Measurements from ENCODE around the gene SOX12.
"Not testable (repeated sequence)": the region's sequence is repeated elsewhere in the genome, so short reads cannot be mapped to it uniquely, and the experiment has no call there.

SOX12 gene

GRCh38 chr20:328027-328974, 2.9 kb downstream of the SOX12 start:
- TF ChIP-seq CTCF (IDR thresholded peaks at IDR 0.05; ENCODE audit: borderline replicate concordance, control extremely low read depth, extremely low read depth, insufficient read depth, missing control alignments) = no peak
- in situ Hi-C loops (cut with MboI; ENCODE audit: low sequenced_read_pairs, unreplicated experiment) = no loop called here
- DNase-seq (ENCODE audit: low spot score) = no peak

- TF ChIP-seq CTCF (IDR thresholded peaks at IDR 0.05; ENCODE audit: borderline replicate concordance, control extremely low read depth, extremely low read depth, insufficient read depth, missing control alignments) = no peak
- DNase-seq (ENCODE audit: low spot score) = no peak
- in situ Hi-C loops (cut with MboI; ENCODE audit: low sequenced_read_pairs, unreplicated experiment) = no loop called here
Observed at GRCh38 chr20:328975-329695, 3.8 kb downstream of the SOX12 start.

- in situ Hi-C loops (cut with MboI; ENCODE audit: low sequenced_read_pairs, unreplicated experiment) = no loop called here
- no peak for DNase-seq (ENCODE audit: low spot score)
- no peak for TF ChIP-seq CTCF (IDR thresholded peaks at IDR 0.05; ENCODE audit: borderline replicate concordance, control extremely low read depth, extremely low read depth, insufficient read depth, missing control alignments)
Observed at GRCh38 chr20:329851-330232, 4.5 kb downstream of the SOX12 start.

GRCh38 chr20:330233-331149, 5.1 kb downstream of the SOX12 start:
- in situ Hi-C loops (cut with MboI; ENCODE audit: low sequenced_read_pairs, unreplicated experiment) = no loop called here
- peak; percentile 72 for TF ChIP-seq CTCF (IDR thresholded peaks at IDR 0.05; ENCODE audit: borderline replicate concordance, control extremely low read depth, extremely low read depth, insufficient read depth, missing control alignments)
- DNase-seq (ENCODE audit: low spot score) = peak; percentile 81

GRCh38 chr20:334578-334977, 9.2 kb downstream of the SOX12 start:
- no peak for DNase-seq (ENCODE audit: low spot score)
- no peak for TF ChIP-seq CTCF (IDR thresholded peaks at IDR 0.05; ENCODE audit: borderline replicate concordance, control extremely low read depth, extremely low read depth, insufficient read depth, missing control alignments)
- in situ Hi-C loops (cut with MboI; ENCODE audit: low sequenced_read_pairs, unreplicated experiment) = no loop called here

- in situ Hi-C loops (cut with MboI; ENCODE audit: low sequenced_read_pairs, unreplicated experiment) = not testable (repeated sequence)
Observed at GRCh38 chr20:336040-336439, 10.7 kb downstream of the SOX12 start.

More at GRCh38 chr20:336040-336439, 10.7 kb downstream of the SOX12 start:
- DNase-seq (ENCODE audit: low spot score) = not testable (repeated sequence)

Data from GM13976 (cell line).